Activated T-cell treated with anti-CD3 and anti-CD28 coated beads for 48 hours (primary cell): Measurements from ENCODE around the gene FDX1.

Source experiments
- DNase-seq: peaks from one replicate; pipeline ENCODE4 v3.0.0-alpha.2; 2020; ENCODE audit warnings: low read depth

Gene FDX1

GRCh38 chr11:110508786-110509185, 79.0 kb downstream of the FDX1 start:
- DNase-seq = no peak

GRCh38 chr11:110509472-110509871, 79.7 kb downstream of the FDX1 start:
- DNase-seq = no peak

GRCh38 chr11:110512026-110512425, 82.3 kb downstream of the FDX1 start:
- no peak for DNase-seq

GRCh38 chr11:110513259-110513801, 83.6 kb downstream of the FDX1 start:
- no peak for DNase-seq

GRCh38 chr11:110513846-110514437, 84.2 kb downstream of the FDX1 start:
- no peak for DNase-seq
